GM18505 (cell line): ENCODE data around the gene XPO5.
"Not testable (repeated sequence)": the region's sequence is repeated elsewhere in the genome, so short reads cannot be mapped to it uniquely, and the experiment has no call there.

Experiments used
- ATAC-seq: cut with Tn5 transposase; IDR thresholded peaks from one replicate; pipeline ENCODE4 v1.9.1; 2021; ENCODE audit not compliant: unreplicated experiment
- POLR2A ChIP-seq: IDR thresholded peaks from 4 replicates; pipeline ENCODE4 v1.6.1; 2011; ENCODE audit warnings: borderline replicate concordance; ENCODE audit not compliant: insufficient read depth, insufficient read length; ENCODE audit errors: extremely low read depth

The XPO5 gene

DNA sequence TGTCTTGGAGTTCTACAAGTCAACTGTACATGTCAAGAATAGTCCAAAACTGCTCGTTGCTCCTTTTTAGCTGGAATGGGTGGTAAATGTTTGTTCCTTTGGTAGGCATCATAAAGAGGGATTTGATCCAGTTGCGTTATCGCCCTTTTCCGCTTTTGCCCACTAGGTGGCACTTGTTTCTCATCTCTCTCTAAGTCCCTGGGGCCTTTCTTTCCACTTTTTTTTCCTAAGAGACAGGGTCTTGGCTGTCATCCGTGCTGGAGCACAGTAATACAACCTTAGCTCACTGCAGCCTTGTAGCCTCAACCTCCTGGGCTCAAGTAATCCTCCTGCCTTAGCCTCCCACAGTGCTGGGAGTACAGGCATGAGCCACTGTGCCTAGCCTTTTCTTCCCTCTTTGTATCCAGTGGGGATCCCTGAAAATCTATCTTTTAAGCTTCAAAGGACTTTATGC is 32.5 kb upstream of the XPO5 start:
- no peak for TF ChIP-seq POLR2A
- no peak for ATAC-seq

DNA sequence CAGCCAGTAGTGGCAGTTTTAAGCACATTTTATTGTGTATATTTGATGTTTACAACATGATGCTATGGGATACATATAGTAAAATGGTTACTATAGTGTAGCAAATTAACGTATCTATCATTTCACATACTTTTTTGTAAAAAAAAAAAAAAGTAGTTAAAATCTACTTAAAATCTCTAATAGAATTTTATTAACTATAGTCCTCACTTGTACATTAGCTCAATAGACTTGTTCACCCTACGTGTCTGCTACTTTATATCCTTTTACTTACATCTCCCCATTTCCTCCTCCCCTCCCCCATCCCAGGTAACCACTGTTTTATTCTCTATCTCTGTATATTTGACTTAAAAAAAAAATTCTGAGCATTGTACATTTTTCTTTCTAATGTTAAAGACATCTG is 30.2 kb upstream of the XPO5 start:
- no peak for TF ChIP-seq POLR2A
- ATAC-seq: no peak

DNA sequence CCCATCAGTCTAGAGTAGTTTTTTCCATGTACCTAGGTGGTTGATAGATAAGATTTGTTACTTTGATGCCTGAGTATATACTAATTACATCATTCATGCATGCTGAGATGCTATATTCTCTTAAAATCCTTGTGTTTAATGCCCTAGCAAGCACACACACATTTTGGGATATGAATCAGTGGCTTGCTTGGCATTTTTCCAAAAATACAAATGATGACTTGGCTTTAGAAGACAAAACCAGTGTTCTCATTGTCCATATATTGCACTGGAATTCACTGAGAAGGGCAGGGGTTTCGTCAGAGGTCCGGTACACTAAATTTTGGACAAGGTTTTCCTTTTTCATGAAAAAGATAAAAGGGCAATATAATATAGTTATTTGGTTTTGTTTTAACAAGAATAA is 28.3 kb upstream of the XPO5 start:
- no peak for ATAC-seq
- no peak for TF ChIP-seq POLR2A

DNA sequence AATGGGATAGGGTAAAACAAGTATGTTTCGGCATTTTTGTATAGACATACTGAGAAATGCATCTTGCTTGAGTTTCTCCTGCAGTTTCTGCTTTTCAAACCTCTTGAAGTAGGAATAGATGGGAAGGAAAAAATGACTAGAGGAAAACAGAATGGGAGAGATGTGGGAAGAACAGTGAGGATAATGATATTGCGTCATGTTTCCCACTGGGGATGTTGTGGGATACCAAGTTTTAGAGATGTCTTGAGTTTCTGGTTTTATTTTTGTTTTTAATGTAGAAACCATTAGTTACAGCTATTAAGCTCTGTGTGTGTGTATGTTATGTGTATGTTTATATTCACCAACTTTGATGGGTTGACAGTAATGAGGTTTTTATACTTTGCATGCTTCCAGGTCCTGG is 24.8 kb upstream of the XPO5 start:
- TF ChIP-seq POLR2A: no peak
- no peak for ATAC-seq

DNA sequence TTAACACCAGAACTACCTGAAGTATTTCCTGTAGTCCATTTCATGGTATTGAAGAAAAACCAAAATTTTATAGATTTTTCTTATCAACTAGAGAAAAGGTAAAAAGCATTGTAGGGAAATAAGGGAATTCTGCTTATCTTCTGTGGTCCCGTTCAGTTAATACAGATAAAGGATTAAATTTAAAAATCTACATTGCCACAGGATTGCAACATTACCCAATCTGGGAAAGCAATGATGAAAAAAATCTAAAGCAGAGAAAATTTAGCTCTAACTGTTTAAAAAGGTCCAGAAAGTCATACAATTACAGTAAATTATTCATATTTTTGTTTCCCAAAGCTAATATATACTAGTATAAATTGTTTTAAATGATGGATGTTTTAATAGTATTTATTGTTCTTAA is 18.1 kb upstream of the XPO5 start:
- no peak for ATAC-seq

DNA sequence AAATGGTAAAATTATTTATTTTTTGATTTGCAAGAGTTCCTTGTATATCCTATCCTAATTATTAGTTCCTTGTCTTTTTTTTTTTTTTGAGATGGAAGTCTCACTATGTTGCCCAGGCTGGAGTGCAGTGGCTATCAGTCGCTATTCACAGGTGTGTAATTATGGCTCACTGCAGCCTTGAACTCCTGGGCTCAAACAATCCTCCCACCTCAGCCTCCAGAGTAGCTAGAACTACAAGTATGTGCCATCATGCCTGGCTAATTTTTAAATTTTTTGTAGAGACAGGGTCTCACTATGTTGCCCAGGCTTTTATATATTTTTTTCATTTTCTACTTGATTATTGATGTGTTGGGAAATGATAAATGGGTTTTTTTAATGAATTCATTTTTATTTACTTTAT is 13.7 kb upstream of the XPO5 start:
- not testable (repeated sequence) for ATAC-seq

More for the DNA sequence above, 18.1 kb upstream of the XPO5 start:
- TF ChIP-seq POLR2A: no peak

DNA sequence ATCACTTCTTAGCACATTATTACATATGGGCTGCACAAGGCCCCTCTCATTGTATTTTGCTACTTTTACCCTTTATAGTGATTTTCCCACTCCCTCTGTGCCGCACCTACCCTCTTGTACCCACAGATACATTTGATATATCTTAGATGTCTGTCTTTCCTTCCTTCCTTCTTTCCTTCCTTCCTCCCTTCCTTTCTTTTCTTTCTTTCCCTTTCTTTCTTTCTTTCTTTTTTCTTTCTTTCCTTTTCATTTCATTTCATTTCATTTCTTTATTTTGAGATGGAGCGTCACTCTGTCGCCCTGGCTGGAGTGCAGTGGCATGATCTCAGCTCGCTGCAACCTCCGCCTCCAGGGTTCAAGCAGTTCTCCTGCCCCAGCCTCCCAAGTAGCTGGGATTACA is 12.4 kb upstream of the XPO5 start:
- TF ChIP-seq POLR2A: no peak
- no peak for ATAC-seq

DNA sequence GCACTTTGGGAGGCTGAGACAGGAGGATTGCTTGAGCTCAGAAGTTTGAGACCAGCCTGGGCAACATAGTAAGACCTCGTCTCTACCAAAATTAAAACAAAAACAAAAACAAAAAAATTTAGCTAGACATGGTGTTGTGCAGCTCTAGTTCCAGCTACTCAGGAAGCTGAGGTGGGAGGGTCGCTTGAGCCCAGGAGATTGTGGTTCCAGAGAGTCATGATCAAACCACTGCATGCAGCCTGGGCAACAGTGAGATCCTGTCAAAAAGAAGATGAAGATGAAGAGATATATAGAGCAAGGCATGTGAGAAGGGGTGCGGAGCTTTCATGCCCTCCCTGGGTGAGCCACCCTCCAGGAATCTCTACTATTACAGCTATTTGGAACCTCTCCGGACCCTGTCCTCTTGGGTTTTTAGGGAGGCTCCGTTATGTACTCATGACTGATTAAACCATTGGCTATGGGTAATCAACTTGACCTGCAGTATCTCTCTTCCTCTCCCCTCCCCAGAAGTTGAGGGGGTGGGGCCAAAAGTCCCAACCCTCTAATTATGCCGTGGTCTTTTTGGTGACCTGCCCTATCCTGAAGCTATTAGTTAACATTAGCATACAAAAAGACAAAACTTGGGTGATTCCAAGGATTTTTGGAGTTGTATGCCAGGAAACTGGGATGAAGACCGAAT is 9.2 kb upstream of the XPO5 start:
- ATAC-seq: no peak
- TF ChIP-seq POLR2A: no peak

DNA sequence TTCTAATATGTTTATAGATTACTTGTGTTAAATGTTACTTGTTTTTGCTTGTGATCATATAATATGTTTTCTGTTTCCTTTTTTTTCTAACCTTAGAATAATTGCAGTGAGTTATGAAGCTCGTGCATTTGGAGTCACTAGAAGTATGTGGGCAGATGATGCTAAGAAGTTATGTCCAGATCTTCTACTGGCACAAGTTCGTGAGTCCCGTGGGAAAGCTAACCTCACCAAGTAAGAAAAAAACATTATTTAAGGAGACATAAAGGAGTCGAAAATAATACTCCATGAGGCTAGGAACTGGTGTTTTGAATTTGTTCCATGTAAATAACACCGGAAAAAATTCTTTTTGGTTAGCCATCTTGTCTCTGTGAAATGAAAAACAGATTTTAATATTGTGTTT is 7.1 kb upstream of the XPO5 start:
- no peak for ATAC-seq
- no peak for TF ChIP-seq POLR2A

DNA sequence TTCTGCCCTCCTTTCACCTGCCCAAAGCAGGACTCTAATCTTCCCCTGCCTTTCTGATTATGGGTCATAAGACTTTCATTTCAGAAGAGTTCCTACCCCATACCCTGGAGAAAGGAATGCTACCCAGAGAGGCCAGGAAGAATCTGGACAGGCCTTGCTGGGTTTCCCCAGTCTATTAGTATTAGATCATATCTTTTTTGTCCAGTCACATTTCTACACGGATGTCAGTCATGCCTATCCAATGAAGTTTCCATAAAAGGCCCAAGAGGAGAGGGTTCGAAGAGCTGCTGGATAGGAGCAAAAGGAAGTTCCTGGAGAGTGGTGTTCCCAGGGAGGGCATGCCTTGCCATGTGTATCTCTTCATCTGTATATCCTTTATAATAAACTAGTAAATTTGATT is 3.3 kb upstream of the XPO5 start:
- no peak for ATAC-seq
- TF ChIP-seq POLR2A: no peak

DNA sequence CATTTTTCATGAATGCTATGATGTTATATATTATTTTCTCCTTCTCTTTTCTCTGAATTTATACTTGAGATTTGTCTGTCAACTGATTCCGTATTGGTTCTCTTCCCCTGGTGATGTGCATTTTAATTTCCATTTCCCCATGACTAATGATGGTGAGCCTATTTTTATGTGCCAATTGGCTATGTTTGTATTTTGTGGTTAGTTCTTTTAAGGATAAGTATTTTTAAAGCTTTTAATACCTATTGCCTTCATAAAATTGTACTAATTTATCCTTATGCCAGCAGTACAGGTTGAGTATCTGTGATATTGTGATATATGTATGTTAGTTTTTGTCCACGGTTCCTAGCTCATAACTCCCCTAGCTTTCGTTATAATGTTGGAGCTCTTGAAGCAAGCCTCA is 2.9 kb upstream of the XPO5 start:
- no peak for TF ChIP-seq POLR2A
- ATAC-seq: no peak

DNA sequence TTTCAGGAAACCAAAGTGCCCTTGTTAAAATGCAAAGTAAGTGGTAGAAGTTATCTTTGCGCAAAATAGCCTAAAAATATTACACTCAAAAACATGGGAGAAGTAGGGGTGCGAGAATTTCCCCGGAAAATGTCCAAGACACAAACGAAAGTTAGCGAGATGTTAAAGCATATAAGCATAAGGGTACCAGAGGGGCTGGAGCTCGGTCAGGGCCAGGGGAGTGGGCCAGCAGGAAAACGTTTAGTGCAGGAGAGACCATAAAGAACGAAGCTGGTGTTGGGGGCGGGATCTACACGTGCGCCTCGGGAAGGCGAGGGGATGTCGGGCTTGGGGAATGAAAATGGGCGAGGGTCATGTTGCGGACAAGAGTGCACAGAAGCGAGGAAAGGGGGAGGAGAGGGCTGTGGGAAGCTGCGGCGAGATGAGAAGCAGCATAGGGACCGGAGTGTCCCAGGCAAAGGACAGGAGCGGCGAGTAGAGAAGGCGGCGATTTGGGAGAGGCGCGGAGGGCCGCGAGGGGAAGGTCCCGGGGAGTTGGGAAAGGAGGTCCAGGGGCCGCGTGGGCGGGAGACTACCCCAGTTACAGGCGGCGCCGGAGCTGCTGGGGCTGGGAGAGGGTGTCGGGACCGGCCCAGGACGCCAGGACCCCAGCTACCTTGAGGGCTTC is 600 bp downstream of the XPO5 start:
- peak; percentile 33 for ATAC-seq
- TF ChIP-seq POLR2A: no peak

DNA sequence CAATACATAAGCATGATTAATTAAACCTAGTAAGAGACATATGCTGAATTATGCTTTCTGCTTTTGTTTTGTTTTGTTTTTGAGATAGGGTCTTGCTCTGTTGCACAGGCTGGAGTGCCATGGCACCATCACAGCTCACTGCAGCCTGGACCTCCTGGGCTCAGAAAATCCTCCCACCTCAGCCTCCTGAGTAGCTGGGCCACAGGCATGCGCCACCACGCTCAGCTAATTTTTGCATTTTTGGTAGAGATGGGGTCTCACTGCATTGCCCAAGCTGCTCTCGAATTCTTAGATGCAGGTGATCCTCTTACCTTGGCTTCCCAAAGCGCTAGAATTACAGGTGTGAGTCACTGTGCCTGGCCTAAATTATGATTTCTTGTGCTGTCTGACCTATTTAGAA is 3.8 kb downstream of the XPO5 start:
- no peak for ATAC-seq
- TF ChIP-seq POLR2A: no peak

DNA sequence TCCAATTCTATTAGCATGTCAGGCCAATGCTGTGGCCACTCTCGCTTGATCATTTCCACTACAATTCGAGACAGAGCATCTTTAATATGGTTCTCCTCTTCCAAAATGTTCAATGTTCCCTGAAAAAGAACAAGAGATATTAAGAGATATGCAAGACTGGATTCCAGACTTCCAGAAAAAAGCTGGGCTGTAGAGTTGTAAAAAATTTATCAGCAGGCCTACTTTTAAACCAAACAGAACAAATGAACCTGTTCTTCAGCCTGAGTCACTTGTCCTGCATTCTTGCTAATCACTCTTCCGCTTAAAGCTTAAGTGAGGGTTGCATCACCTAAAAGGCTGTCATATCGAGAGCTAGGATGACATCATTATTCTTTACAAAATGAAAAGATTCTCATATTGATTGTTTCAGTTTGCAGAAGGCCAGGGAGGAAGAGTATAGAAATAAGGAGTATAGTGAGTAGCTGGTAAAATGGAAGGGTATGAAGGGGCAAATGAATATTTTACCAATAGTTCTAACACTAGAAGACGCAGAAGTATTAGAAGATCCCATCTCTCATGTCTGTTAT is 4.9 kb downstream of the XPO5 start:
- ATAC-seq: no peak
- no peak for TF ChIP-seq POLR2A

DNA sequence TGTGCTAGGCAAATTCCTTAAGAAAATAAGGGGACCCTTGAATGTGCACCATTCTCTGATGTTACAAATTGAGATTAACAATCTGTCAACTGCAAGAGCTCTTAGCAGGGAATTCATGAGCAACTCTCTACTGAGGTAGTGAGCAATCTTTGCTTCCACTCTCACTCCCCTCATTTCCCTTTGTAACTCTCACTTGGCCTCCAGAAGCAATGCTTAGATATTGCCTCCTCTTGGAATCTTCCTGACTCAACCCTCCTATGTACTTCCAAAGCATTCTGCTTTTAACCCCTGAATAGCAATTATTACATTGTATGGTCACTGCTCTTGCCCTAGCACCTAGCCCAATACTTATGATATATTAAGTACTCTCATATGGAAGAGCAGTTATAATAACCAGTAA is 16.5 kb downstream of the XPO5 start:
- ATAC-seq: no peak

DNA sequence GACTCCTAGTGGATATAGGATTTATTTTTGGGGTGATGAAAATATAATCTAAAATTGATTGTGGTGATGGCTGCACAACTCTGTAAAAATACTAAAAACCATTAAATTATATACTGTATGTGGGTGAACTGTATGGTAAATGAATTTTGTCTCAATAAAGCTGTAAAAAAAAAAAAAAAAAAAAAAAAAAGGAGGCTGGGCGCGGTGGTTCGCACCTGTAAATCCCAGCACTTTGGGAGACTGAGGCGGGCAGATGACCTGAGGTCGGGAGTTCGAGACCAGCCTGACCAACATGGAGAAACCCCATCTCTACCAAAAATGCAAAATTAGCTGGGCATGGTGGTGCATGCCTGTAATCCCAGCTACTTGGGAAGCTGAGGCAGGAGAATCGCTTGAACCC is 18.2 kb downstream of the XPO5 start:
- not testable (repeated sequence) for ATAC-seq

More for the DNA sequence above, 16.5 kb downstream of the XPO5 start:
- TF ChIP-seq POLR2A: no peak
